Stimulated activated CD8-positive, alpha-beta memory T cell treated with anti-CD3 and anti-CD28 coated beads, Interleukin-12 subunit alpha, Interleukin-12 subunit beta, amount 100 ng/mL, for 24 hours (primary cell): ENCODE measurements around the gene GRIP2.
"Not testable (repeated sequence)": the region's sequence is repeated elsewhere in the genome, so short reads cannot be mapped to it uniquely, and the experiment has no call there.

Source experiments
- DNase-seq: peaks from one replicate; pipeline ENCODE4 v3.0.0-alpha.2; 2020; ENCODE audit errors: extremely low read depth

GRIP2 gene

DNA sequence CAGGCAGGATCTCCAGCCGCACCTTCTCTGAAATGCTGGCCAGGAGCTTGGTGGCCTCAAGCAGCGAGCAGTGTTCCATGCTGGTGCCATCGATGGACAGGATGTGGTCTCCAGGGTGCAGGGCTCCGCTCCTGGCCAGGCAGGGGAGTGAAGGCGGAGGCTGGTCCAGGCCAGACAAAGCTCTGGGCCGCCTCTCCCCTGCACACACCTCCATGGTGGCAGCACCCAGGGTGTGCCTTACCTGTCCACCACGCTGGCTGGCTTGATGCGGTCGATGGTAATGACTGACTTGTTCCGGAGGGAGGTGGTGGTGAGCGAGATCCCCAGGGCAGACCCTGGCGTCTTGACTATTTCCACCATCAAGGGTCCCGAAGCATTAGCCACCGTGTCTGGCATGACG lies 20.0 kb downstream of the GRIP2 start:
- DNase-seq = no peak

GRCh38 chr3:14519406-14519805 lies 20.7 kb downstream of the GRIP2 start:
- DNase-seq = no peak

DNA sequence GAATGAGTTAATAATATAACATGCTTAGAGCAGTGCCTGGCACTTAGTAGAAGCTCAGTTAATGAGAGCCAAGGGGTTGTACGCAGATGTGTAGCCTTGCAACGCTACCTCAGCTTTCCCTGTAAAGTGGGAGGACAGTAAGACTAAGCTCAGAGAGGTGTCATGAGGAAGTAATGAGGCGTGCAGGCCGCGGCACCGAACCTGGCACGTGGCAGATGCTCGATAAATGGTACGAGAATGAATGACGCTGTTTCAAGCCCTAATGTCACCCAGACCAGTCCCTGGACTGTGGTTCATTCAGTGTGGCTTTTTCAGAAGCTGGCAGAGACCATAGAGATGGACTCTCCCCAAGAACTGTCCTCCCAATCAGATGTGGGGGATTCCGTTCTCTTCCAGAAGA lies 21.2 kb downstream of the GRIP2 start:
- DNase-seq = no peak

DNA sequence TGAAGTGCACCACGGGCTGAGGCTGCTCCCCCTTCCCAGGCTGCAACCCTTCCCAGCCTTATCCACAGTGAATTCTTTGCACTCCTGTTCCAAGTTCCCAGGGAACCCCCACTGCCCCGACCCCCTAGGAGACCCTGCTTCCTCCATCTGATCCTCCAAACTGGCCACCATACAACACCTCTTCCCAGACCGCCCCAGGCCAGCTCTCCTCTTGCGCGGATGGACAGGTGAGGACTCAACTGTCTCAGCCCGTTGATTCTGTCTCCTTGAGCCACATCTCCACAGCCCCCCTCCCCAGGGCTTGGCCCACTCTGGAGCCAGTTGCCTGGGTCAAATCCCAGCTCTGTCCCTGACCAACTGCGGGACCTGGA lies 21.7 kb downstream of the GRIP2 start:
- DNase-seq = no peak

- no peak for DNase-seq
Observed at GRCh38 chr3:14517601-14518431, 22.3 kb downstream of the GRIP2 start.

DNA sequence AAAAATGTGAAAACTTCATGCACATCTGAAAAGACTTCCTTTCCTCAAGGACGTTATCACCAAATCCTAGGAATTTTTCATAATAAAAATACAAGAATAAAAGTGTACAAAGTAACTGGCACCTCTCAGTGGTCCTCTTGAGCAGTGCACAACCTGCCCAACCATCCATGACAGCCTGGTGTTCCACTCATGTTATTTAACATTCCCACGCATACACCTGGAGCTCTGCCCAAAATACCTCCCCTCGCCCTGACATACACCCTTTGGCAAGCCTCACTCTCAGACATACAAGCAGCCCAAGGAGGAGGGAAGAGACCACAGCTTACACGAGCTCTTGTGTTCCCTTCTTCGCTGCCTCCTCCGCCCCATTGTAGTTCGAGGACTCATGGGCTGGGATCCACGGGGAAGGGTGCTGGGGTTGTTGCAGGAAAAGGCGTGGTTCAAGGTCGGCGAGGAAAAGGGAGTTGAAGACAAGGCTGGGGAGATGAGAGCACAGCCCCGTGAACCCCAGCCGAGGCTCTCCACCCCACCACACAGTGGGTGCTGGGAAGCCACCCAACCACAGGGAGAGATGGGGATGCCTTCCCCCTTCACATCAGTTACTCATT lies 23.3 kb downstream of the GRIP2 start:
- DNase-seq = no peak

GRCh38 chr3:14515526-14515925 lies 24.6 kb downstream of the GRIP2 start:
- not testable (repeated sequence) for DNase-seq

GRCh38 chr3:14514323-14514720 lies 25.8 kb downstream of the GRIP2 start:
- no peak for DNase-seq

DNA sequence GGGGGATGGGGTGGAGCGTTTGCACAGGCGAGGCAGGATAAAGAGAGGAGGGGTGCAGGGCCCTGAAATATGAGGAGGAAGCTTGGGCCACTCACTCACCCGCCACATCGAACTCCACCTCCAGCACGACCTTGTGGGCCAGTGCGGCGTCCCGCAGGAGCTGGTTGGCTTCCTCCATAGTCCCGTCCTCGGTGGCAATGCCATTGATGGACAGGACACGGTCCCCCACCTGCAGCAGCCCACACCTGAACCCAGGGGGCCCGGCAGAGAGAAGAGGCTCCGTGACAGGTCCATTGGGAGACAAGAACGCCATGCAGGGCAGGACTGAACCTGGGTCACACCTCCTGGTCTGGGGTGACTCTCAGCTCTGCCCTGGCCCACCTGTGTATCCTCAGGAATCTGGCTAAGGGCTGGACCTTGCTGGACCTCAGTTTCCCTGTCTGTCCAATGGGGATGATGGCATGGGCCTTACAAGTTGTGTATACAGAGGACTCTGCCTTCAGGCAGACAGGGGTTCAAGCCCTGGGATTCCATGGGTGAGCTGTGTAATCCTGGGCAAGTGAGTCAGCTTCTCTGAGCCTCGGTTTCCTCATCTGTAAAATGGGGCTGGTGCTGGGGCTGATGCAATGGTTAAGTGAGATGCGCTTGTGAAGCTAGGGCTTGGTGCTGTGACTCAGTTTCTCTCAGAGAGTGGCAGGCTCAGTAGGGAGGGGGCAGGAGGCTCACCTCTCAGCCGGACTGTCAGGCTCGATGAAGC lies 26.4 kb downstream of the GRIP2 start:
- no peak for DNase-seq

DNA sequence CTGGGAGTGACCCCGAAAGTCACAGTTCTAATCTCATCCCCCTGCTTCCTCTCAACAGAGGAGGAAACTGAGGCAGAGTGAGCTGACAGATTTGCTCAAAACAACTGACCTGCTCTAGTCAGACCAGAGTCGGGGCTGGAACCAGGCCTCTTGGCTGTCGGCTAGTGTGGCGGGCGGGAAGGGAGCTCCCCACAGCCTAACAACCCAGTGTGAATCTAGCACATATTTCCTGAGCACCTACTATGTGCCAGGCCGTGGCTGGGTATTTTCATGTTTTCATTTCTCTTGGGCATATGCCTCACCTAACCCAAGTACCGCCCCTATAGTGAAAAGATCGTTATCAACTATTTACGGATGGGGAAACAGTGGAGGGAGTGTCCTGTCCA lies 27.2 kb downstream of the GRIP2 start:
- no peak for DNase-seq

- DNase-seq = no peak
Observed at GRCh38 chr3:14512281-14512941, 27.7 kb downstream of the GRIP2 start.

GRCh38 chr3:14511623-14512280 lies 28.4 kb downstream of the GRIP2 start:
- DNase-seq = no peak

GRCh38 chr3:14510838-14511622 lies 29.1 kb downstream of the GRIP2 start:
- no peak for DNase-seq

- no peak for DNase-seq
Observed at GRCh38 chr3:14509796-14510100, 30.4 kb downstream of the GRIP2 start.

DNA sequence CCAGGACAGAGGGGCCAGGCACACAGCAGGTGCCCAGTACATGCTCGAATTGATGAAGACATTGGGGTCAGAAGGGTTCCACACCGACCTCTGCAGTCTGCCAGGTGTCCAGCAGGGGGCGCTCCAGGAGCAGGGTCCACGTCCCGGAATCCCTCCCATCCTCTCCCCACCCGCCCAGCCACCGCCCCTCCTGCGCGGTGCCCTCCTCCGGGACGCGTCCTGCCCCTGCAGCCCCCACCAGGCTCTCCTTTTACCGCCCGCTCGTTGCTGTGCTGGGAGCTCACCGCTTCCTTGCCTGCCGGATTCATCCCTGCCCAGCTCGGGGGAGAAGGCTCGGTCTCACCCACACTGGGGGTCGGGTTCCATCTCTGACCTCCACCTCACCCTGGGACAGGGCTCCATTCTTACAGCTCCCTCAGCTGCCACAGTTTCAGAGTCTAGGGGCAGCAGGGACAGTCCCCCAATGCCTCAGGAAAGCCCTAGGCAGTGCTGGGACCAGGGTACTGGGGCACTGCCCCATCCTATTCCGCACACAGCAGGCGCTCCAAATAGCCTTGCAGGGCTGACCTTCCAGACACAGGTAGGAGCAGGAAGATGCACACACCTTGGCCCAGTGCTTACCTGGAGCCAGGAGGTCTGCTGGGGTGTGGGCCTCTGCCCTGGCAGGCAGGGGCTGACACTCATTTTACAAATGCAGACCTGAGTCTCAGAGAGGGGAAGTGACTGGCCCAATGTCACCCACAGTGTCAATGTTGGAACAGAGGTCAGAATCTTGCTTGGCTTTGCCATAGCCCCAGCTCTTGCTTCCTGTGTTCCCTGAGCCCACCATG lies 31.0 kb downstream of the GRIP2 start:
- peak; percentile 45 for DNase-seq

DNA sequence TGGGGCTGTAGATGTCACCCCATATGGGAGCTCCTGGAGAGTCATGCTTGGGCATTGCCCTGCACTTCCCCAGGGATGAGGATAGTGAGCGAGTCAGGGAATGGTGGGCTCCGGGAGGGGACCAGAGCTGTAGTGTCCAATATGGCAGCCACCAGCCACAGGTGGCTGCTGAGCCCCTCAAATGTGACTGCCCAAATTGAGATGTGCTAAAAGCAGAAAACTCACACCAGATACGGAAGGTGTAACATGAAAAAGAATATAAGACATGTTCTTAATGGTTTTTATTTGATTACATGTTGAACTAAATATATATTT lies 31.7 kb downstream of the GRIP2 start:
- DNase-seq = no peak

DNA sequence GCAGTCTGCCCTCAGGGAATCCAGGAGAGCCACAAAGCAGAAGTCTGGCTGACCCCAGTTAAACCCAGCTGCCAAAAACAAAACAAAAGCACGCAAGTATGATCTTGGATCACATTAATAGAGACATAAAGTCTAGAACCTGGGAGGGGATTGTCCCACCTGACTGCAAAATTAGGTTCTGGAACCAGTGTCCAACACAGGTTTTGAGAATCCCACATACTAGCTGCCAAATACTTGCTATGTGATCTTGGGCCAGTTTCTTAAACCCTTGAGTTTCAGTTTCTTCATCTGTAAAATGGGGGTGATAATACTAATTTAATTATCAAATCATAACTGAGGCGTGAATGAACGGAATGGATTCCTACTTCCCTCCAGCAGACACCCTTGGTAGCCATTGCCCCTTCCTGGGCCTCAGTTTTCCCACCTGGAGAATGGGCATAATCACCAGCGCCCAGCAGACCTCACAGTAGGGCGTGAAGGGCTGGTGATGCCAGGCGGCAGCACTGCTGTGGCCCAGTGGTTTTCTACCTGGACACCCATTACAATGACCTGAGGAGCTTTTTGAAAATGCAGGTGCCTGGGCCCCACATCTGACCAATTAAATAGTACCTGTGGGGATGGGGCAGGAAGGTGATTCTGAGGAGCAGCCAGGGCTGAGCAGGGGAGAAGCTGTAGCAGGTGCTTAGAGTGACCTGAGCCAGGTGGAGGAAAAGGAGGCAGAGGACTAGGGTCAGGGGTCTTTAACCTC lies 32.2 kb downstream of the GRIP2 start:
- no peak for DNase-seq

GRCh38 chr3:14507305-14507741 lies 32.8 kb downstream of the GRIP2 start:
- DNase-seq = no peak

- DNase-seq = no peak
Observed at GRCh38 chr3:14506626-14507304, 33.4 kb downstream of the GRIP2 start.
